Mucosa of stomach (tissue), 1 donor: ENCODE data around the gene KIF19.

Experiments used
- H3K27me3 ChIP-seq: one replicate; pipeline ENCODE4 v1.7.0; 2013; ENCODE audit warnings: mild to moderate bottlenecking, low read length; ENCODE audit not compliant: control insufficient read depth, insufficient read depth
- H3K36me3 ChIP-seq: one replicate; pipeline ENCODE4 v1.7.0; 2013; ENCODE audit warnings: low read length; ENCODE audit not compliant: control insufficient read depth, insufficient read depth
- H3K4me1 ChIP-seq: one replicate; pipeline ENCODE4 v1.7.0; 2013; ENCODE audit warnings: mild to moderate bottlenecking, low read length; ENCODE audit not compliant: control insufficient read depth, insufficient read depth
- H3K4me3 ChIP-seq: one replicate; pipeline ENCODE4 v1.7.0; 2013; ENCODE audit warnings: low read length
- H3K9ac ChIP-seq: one replicate; pipeline ENCODE4 v1.7.0; 2013; ENCODE audit warnings: mild to moderate bottlenecking, low read length, moderate library complexity
- H3K9me3 ChIP-seq: one replicate; pipeline ENCODE4 v1.7.0; 2013; ENCODE audit warnings: mild to moderate bottlenecking, low read length, moderate library complexity; ENCODE audit not compliant: control insufficient read depth
- donor health status: Pancreatic carcinoma.

Gene KIF19

DNA sequence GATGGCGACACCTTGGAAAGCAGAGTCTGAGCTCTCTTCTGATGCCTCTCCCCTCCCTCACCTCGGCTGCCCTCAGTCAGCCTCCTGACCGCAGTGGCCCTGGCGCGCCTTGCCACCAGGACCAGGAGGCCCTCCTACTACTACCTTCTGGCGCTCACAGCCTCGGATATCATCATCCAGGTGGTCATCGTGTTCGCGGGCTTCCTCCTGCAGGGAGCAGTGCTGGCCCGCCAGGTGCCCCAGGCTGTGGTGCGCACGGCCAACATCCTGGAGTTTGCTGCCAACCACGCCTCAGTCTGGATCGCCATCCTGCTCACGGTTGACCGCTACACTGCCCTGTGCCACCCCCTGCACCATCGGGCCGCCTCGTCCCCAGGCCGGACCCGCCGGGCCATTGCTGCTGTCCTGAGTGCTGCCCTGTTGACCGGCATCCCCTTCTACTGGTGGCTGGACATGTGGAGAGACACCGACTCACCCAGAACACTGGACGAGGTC lies 45.7 kb downstream of the KIF19 start:
- Histone ChIP-seq H3K36me3 (no peaks in the 10 kb centered on the region), H3K4me3 (no peak overlapping the region), H3K9ac (no peak overlapping the region), H3K9me3 (no peaks in the 10 kb centered on the region), H3K4me1 (peaks cover 45% of the 10 kb centered on the region), H3K27me3 (peaks cover 11% of the 10 kb centered on the region)

DNA sequence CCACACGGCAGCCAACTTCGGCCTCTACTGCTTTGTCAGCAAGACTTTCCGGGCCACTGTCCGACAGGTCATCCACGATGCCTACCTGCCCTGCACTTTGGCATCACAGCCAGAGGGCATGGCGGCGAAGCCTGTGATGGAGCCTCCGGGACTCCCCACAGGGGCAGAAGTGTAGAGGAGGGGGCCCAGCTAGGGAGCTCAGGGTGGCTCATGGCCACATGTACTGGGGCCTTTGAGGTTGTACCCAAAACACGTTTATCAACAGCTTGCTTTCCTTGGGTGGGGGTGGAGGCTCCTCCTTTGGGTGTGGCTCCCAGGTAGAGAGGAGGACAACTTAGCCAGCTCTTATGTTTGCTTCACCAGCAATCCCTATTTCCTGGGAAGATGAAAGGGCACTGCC lies 46.4 kb downstream of the KIF19 start:
- Histone ChIP-seq H3K4me3 (no peak overlapping the region), H3K27me3 (peaks cover 11% of the 10 kb centered on the region), H3K36me3 (no peaks in the 10 kb centered on the region), H3K9ac (no peak overlapping the region), H3K4me1 (peaks cover 45% of the 10 kb centered on the region), H3K9me3 (no peaks in the 10 kb centered on the region)

DNA sequence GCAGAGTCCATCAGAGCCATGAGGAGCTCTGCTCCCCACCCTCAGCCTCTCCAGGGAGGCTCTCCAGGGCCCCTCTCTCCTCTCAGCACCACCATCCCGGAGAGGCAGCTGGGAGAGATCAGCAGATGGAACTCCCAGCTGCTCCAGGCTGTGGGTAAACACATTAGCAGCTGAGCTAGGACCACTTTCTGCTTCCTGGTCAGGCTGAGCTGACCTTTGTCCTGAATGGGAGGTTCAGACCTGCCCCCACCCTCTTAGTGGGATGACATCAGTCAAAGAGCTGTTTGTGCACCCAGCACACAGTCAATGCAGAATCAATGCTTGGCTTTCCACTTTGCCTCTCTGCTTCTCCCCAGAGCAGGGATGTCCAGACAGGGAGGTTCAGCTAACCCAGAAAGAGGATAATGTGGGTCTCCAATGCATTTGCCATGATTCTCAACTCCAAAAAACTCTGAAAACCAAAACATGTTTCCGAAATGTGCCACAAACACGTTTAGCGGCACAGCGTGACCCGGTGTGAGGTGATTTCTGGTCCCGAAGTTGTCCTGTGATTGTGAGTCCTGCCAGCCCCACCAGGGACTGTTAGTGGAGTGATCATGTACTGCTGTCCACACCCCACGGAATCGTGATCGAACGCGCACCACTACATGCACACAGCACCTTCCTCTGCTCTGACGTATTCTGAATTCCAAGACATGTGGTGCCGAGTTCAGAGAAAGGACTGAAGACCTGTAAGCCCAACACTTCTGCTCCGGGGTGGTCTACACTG lies 48.0 kb downstream of the KIF19 start:
- no peaks in the 10 kb centered on the region for H3K36me3 ChIP-seq
- H3K9me3 ChIP-seq: no peaks in the 10 kb centered on the region
- H3K4me3 ChIP-seq: no peak overlapping the region
- H3K9ac ChIP-seq: peak overlapping the region; percentile 45
- peaks cover 1% of the 10 kb centered on the region for H3K27me3 ChIP-seq
- peaks cover 33% of the 10 kb centered on the region for H3K4me1 ChIP-seq

DNA sequence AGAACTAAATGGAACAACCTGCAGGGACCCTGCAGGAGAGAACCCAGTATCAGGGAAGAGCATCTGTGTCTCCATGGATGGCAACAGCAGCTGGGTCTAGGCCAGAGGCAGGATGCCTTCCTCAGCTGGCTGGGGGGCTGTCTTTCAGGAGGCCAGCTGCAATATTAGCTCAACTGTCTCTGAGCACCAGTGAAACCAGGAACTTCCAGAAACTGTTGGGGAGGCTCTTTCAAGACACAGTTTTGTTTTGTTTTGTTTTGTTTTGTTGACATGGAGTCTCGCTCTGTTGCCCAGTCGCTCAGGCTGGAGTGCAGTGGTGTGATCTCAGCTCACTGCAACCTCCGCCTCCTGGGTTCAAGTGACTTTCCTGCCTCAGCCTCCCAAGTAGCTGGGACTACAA lies 48.8 kb downstream of the KIF19 start:
- Histone ChIP-seq H3K4me3 (no peak overlapping the region), H3K36me3 (no peaks in the 10 kb centered on the region), H3K9ac (no peak overlapping the region), H3K9me3 (no peaks in the 10 kb centered on the region), H3K4me1 (peaks cover 36% of the 10 kb centered on the region), H3K27me3 (no peaks in the 10 kb centered on the region)

DNA sequence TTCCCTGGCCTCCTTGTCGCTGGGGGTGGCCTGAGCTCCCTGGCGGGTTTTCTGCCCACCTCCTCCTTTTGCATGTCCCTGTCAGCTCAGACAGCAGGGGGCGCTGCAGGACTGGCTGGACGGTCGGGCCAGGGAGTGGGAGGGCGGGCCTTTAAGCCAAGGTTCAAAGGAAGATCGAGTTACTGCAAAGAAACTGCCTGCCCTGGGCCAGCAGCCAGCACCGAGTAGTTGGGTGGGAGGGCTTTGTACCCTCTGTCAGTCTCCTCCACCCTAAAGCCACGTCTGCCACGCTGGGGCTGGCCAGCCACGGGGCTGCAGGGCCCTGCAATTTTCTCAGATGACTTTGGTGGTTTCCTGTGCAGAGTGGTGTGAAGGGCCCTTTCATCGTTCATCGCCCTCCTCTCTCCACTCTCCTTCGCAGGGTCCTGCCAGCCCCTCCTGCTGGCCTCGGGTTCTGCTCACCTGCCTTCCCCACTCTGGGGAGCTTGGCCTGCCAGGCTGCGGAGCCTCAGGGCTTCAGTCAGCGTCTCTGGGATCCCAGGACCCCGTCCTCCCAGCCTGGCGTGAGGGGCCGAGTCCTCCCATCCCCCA lies 53.6 kb downstream of the KIF19 start:
- H3K4me3 ChIP-seq: no peak overlapping the region
- H3K4me1 ChIP-seq: peaks cover 31% of the 10 kb centered on the region
- no peaks in the 10 kb centered on the region for H3K9me3 ChIP-seq
- no peaks in the 10 kb centered on the region for H3K27me3 ChIP-seq
- peak overlapping the region; percentile 59 for H3K9ac ChIP-seq
- H3K36me3 ChIP-seq: no peaks in the 10 kb centered on the region

DNA sequence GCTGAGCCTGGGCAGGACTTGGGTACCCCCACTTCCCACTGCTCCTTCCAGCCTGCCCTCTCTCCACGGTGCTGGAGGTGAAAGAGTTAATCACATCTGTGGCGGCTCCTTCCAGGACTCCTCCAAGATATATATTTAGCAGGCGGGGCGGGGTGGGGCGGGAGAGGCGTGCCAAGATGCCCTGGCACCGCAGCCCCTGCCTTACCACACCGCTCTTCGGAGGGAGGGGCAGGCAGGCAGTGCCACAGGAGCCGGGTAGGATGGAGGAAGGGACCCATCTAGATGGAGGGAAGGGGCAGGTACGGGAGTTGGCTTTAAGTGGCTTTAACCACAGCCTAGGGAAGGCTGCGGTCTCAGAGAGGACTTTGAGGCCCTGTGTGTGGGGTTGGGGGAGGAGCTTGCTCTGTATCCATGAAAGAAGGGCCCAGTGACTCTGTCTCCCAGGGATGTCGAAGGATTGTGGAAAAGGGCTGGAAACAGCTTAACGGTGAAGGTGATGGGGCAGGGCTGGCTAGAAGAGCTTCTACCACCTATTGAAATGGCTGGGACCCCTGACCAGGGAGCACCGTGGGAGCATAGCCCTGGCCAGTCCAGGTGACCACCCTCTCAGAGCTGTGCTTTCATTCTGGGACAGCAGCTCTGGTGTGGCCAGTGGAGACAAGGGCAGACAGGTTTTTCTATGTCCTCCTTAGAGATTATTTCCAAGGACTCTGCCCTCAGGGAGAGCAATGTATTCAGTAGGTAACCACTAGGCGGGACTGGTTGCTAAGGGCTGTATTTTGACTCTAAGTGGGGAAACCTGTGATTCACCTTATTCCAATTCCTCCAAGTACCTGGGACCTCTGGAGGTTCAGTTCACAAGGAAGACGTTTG lies 54.3 kb downstream of the KIF19 start:
- Histone ChIP-seq H3K9me3 (no peaks in the 10 kb centered on the region), H3K36me3 (no peaks in the 10 kb centered on the region), H3K4me3 (no peak overlapping the region), H3K27me3 (no peaks in the 10 kb centered on the region), H3K4me1 (peaks cover 26% of the 10 kb centered on the region), H3K9ac (peak overlapping the region; percentile 59)

DNA sequence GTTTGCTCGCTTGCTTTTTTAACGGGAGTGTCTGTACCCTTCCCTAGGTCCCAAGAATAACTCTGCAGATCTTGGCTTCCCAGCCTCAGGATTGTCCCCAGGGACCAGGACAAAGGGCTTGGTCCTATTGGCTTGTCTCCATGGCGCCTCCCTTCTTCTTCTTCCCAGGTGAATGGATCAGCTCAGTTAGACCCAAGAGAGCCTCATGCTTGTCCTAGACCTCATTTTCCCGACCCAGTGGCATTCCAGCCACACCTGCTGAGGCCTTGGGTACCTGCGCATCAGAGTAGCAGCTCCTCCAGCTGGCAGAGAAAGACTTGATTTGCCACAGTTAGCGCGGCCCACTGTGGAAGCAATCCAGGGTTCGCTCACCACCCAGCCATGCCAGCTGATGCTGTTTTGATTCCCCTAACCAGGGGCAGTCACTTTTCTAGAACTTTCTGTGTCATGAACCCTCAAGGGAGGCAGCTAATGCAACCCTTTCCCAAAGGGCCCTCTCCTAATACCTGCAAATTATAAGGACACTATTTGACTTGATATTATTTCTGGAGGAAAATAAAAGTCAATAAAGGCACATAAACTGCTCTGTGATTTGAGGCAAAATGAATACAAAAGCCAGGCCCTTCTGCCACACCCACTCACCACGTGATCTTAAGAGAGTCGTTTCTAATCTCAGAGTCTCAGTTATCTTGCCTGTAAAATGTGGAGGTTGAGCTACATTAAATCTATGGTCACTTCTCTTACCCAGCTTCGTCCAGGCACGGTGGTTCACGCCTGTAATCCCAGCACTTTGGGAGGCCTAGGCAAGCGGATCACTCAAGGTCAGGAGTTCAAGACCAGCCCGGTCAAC lies 55.2 kb downstream of the KIF19 start:
- no peak overlapping the region for H3K4me3 ChIP-seq

DNA sequence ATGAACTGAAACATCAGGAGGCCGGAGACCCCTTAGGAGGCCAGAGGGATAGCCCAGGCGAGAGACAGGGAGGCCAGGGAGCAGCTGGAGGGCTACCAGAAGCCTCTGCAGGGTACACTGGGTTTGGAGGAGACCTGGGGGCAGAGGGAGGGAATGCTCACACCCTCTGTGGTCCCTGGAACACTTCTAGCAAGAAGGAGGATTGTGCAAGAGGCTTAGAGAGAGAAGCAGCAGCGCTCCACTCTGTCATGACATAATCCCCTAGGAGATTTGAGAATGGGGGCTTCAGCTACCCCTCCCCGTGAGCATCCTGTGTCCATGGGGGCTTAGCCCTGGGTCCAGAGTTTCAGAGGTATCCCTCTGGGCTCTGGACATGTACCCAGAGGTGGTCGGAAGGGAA lies 57.1 kb downstream of the KIF19 start:
- H3K4me1 ChIP-seq: peaks cover 37% of the 10 kb centered on the region
- no peaks in the 10 kb centered on the region for H3K27me3 ChIP-seq
- no peak overlapping the region for H3K9ac ChIP-seq
- H3K9me3 ChIP-seq: no peaks in the 10 kb centered on the region
- H3K4me3 ChIP-seq: no peak overlapping the region
- H3K36me3 ChIP-seq: no peaks in the 10 kb centered on the region

More for the DNA sequence above, 55.2 kb downstream of the KIF19 start:
- Histone ChIP-seq H3K4me1 (peaks cover 26% of the 10 kb centered on the region), H3K27me3 (no peaks in the 10 kb centered on the region), H3K36me3 (no peaks in the 10 kb centered on the region), H3K9me3 (no peaks in the 10 kb centered on the region), H3K9ac (peak overlapping the region; percentile 16)

DNA sequence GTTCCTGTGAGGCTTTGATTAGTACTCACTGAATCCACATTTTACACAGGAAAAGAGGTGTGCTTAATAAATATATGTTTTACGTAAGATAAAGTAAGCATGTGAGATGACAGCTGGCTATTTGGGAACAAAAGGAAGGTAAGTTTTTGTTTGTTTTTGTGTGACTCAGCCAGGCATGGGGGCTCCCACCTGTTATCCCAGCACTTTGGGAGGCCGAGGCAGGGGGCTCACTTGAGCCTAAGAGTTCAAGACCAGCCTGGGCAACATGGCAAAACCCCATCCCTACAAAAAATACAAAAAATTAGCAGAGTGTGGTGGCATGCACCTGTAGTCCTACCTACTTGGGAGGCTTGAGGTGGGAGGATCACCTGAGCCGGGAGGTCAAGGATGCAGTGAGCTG lies 59.2 kb downstream of the KIF19 start:
- Histone ChIP-seq H3K4me1 (peaks cover 37% of the 10 kb centered on the region), H3K27me3 (no peaks in the 10 kb centered on the region), H3K4me3 (no peak overlapping the region), H3K9me3 (no peaks in the 10 kb centered on the region), H3K36me3 (no peaks in the 10 kb centered on the region), H3K9ac (no peak overlapping the region)

DNA sequence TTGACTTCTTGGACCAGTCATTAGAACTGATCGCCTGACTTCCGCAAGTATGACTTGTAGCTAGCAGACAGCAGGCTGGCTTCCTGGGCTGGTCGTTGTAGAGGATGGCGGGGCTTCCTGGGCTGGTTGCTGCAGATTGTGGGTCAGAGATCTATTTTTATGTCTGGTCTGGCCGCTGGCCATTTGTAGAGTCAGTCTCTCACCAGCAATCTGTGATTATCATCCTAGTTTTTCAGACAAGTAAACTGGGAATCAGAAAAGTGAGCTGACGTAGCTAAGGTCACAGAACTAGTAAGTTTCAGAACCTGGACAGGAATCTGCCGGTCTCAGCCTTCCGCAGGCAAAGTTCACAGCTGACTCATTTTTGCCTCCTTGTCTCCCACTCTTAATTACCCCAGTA lies 60.4 kb downstream of the KIF19 start:
- H3K27me3 ChIP-seq: no peaks in the 10 kb centered on the region

DNA sequence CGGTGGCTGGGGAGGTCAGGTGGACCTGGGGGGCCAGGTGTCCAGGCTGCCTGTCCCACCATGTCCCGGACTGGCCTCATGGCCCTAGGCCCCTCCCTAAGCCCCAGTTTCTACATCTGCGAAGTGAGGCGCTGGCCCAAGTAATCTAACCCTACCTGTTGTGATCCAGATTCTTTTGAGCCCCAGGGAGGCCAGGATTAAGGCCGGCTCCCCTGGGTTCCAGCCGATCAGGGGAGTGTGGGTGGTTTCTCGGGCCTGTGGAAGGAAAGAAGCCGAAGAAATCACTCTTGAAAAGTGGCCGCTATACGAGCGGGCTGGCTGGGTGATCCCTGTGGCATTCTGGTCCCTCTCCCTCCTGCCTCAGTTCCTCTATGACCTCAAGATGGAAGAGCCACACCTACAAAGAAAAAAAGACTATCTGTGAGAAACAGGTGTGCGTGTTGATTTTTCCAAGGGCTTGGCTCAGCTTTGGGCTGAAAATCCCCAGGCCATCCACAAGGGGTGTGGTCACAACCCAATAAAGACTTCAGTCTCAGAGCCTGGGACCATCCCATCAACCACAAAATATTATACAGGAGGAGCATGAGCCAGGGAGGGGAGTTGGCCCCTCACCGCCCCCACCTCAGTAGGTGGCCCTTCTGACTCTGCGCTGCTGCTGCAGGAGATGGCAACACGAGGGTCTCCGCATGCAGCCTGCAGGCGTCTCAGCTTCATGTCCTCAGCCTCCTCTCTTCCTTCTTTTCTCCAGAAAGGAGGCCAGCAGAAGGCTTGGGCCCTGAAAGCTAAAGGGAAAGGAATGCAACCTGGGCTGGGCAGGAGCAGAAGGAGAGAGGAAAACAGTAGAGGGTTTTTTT lies 61.6 kb downstream of the KIF19 start:
- Histone ChIP-seq H3K9me3 (no peaks in the 10 kb centered on the region), H3K4me3 (no peak overlapping the region)

More for the DNA sequence above, 60.4 kb downstream of the KIF19 start:
- H3K9ac ChIP-seq: no peak overlapping the region
- no peaks in the 10 kb centered on the region for H3K9me3 ChIP-seq
- H3K36me3 ChIP-seq: no peaks in the 10 kb centered on the region
- no peak overlapping the region for H3K4me3 ChIP-seq
- peaks cover 25% of the 10 kb centered on the region for H3K4me1 ChIP-seq

More for the DNA sequence above, 61.6 kb downstream of the KIF19 start:
- Histone ChIP-seq H3K36me3 (no peaks in the 10 kb centered on the region), H3K9ac (no peak overlapping the region), H3K4me1 (peaks cover 22% of the 10 kb centered on the region), H3K27me3 (no peaks in the 10 kb centered on the region)
